NCI-H1436 treated with DMSO at 0.1 percent for 48 hours (cell line): ENCODE results near the gene PCDHGA3.
"Not testable (repeated sequence)": the region's sequence is repeated elsewhere in the genome, so short reads cannot be mapped to it uniquely, and the experiment has no call there.

Experiments used
- DNase-seq: peaks from one replicate; lab custom pipeline; 2025; lab: John Stamatoyannopoulos, UW

Gene PCDHGA3

DNA sequence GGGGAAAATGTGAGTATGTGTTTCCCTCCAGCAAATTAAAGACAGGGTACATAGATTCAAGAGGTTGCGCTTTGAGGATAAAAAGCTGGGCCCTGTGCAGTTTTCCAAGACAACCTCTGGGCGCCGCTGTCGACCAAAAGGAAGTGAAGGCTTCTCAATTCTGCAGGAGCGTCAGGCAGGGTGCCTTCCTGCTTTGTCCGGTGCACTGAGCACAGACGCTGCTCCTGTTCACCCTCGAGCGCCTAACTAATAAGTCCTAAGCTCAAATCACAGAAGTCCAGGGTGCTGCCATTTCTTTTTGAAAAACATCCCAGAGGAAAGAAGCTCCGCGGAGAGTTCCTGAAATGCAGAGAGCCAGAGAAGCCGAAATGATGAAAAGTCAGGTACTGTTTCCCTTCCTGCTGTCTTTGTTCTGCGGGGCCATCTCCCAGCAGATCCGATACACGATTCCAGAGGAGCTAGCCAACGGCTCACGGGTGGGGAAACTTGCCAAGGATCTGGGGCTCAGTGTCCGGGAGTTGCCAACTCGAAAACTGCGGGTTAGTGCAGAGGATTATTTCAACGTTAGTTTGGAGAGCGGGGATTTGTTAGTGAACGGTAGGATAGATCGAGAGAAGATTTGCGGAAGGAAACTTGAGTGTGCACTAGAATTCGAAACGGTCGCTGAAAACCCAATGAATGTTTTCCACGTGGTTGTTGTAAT is 6.4 kb downstream of the PCDHGA3 start, which contains the start of gene PCDHGB1:
Gene PCDHGB1, plus strand, starts transcription at position 183 of the 703 bp plus-strand sequence. Its CDS starts 162 bp downstream, at position 345.
- DNase-seq, result peak; percentile 37

DNA sequence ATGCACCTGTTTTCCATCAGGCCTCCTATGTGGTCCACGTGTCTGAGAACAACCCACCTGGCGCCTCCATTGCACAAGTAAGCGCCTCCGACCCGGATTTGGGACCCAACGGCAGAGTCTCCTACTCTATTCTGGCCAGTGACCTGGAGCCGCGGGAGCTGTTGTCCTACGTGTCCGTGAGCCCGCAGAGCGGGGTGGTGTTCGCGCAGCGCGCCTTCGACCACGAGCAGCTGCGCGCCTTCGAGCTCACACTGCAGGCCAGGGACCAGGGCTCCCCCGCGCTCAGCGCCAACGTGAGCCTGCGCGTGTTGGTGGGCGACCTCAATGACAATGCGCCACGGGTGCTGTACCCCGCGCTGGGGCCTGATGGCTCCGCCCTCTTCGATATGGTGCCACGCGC is 8.0 kb downstream of the PCDHGA3 start:
- no peak for DNase-seq

DNA sequence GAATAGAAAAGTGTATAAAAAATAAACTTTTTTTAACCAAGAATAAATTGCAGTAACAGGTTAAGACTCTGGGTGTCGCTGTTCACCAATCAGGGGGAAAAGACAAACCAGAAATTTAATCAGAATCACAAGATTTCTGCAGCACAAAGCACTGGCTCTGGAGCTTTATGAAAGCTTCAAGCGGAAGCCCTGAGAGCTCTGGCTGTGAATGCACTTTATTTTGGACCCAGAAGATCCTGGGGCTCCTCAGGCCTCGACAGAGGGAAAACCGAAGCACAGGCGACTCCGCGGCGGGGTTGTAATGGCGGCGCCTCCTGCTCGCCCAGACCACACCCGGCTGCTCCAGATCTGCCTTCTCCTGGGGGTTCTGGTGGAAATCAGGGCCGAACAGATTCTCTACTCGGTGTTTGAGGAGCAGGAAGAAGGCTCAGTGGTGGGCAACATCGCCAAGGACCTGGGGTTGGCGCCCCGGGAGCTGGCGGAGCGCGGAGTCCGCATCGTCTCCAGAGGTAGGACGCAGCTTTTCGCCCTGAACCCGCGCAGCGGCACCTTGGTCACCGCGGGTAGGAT is 11.4 kb downstream of the PCDHGA3 start, which contains the start of gene PCDHGA4:
Gene PCDHGA4, plus strand, starts transcription at position 122 of the 570 bp plus-strand sequence. Its CDS starts 87 bp downstream, at position 209.
- no peak for DNase-seq

DNA sequence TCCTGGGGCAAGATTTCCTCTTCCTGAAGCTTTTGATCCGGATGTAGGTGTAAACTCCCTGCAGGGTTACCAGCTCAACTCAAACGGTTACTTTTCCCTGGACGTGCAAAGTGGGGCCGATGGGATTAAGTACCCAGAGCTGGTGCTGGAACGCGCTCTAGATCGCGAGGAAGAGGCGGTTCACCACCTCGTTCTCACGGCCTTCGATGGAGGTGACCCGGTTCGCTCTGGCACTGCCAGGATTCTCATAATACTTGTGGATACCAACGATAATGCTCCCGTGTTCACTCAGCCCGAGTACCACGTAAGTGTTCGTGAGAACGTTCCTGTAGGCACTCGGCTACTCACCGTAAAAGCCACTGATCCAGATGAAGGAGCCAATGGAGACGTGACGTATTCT is 12.0 kb downstream of the PCDHGA3 start:
- no peak for DNase-seq

DNA sequence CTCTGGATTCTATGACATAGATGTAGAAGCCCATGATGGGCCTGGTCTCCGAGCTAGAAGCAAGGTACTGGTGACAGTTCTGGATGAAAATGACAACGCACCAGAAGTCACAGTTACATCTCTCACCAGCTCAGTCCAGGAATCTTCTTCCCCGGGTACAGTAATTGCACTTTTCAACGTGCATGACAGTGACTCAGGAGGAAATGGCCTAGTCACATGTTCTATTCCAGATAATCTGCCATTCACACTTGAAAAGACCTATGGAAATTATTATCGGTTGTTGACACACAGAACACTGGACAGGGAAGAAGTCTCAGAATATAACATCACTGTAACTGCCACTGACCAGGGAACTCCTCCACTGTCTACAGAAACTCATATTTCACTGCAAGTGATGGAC is 12.5 kb downstream of the PCDHGA3 start:
- DNase-seq, result no peak

DNA sequence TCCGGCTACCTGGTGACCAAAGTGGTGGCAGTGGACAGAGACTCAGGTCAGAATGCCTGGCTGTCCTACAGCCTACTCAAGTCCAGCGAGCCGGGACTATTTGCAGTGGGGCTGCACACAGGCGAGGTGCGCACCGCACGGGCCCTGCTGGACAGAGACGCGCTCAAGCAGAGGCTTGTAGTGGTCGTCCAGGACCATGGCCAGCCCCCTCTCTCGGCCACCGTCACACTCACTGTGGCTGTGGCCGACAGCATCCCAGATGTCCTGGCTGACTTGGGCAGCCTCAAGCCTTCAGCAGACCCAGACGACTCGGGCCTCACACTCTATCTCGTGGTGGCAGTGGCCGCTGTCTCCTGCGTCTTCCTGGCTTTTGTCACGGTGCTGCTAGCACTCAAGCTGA is 13.3 kb downstream of the PCDHGA3 start:
- no peak for DNase-seq

DNA sequence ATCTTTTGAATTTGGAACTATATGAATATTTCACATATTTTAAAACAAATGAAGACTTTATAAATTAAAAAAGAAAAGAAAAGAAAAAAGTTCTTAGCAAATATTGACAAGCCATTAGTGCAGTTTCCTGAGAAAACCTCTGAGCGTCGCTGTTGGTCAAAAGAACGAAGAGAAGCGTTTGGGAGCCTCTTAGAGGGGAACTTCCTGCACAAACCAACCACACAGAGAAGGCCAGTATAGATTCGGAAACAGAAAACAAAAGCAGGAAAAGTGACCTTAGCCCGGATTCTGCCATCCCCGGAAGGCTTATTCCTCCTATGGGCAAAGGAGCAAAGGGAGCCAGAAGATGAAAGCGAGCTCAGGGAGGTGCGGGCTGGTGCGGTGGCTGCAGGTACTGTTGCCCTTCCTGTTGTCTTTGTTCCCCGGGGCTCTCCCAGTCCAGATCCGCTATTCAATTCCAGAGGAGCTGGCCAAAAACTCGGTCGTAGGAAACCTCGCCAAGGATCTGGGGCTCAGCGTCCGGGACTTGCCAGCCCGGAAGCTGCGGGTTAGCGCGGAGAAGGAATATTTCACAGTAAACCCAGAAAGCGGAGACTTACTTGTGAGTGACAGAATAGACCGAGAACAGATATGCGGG is 16.3 kb downstream of the PCDHGA3 start, which contains the start of gene PCDHGB2:
Gene PCDHGB2, plus strand, starts transcription at position 205 of the 637 bp plus-strand sequence. Its CDS starts 142 bp downstream, at position 347.
- DNase-seq, result no peak

DNA sequence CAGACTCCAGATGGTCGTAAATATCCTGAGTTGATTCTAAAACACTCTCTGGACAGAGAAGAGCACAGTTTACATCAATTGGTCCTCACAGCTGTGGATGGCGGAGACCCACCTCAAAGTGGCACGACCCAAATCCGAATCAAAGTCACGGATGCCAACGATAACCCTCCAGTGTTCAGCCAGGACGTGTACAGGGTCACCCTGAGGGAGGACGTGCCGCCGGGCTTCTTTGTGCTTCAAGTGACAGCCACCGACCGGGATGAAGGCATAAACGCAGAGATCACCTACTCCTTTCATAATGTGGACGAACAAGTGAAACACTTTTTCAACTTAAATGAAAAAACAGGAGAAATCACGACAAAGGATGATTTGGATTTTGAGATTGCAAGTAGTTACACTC is 17.1 kb downstream of the PCDHGA3 start:
- DNase-seq, result no peak

DNA sequence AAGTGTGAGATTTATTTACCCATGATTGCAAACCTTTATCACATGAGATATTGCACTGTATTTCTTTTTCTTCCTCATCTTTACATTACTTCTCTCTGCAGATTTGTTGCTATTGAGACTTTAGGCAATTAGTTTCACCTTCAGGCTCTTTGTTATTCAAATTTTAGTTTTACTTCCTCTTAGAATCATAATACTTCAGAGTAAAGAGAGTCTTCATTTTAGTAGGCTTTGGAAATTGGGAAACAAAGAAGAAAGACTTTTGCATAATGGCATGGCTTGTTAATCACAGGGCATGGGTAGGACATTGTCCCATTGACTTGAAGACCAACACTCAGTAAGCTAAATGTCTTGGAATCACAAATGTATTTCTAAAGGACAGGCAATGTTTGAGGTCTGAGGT is 19.1 kb downstream of the PCDHGA3 start:
- no peak for DNase-seq

DNA sequence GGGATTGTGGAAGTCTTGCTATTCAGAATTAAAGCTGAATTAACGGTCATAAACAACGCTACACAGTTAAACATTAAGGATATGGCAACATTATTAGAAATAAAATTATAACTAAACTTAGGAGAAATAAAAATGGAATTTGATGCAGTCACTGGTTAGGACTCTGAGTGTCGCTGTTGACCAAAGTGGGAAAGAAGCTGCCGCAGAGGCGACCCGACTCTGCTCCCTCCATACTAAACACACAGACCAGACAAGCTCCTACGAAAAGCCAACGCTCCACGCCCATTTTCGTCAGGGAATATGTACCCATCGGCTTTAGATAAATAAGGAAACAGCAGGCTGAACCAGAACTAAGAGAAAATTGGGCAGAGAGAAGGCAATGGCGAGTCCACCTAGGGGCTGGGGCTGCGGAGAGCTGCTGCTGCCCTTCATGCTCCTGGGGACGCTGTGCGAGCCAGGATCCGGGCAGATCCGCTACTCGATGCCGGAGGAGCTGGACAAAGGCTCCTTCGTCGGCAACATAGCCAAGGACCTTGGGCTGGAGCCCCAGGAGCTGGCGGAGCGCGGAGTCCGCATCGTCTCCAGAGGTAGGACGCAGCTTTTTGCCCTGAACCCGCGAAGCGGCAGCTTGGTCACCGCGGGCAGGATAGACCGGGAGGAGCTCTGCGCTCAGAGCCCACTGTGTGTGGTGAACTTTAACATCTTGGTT is 20.5 kb downstream of the PCDHGA3 start, which contains the start of gene PCDHGA5:
Gene PCDHGA5, plus strand, starts transcription at position 211 of the 709 bp plus-strand sequence. Its CDS starts 169 bp downstream, at position 380.
- no peak for DNase-seq

DNA sequence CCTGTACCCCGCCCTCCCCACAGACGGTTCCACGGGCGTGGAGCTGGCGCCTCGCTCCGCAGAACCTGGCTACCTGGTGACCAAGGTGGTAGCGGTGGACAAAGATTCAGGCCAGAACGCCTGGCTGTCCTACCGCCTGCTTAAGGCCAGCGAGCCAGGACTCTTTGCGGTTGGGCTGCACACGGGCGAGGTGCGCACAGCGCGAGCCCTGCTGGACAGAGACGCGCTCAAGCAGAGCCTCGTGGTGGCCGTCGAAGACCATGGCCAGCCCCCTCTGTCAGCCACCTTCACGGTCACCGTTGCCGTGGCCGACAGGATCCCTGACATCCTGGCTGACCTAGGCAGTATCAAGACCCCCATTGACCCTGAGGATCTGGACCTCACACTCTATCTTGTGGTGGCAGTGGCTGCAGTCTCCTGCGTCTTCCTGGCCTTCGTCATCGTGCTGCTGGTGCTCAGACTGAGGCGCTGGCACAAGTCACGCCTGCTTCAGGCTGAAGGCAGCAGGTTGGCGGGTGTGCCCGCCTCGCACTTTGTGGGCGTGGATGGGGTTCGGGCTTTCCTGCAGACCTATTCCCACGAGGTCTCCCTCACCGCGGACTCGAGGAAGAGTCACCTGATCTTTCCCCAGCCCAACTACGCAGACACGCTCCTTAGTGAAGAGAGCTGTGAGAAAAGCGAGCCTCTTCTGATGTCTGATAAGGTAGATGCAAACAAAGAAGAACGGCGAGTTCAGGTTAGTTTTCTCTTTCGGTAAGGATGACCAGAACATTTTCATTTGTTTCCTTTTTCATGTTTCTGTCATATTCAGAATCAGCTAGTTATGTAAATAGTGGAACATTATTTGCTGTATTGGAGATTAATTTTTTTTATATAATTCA is 22.6 kb downstream of the PCDHGA3 start:
- no peak for DNase-seq

DNA sequence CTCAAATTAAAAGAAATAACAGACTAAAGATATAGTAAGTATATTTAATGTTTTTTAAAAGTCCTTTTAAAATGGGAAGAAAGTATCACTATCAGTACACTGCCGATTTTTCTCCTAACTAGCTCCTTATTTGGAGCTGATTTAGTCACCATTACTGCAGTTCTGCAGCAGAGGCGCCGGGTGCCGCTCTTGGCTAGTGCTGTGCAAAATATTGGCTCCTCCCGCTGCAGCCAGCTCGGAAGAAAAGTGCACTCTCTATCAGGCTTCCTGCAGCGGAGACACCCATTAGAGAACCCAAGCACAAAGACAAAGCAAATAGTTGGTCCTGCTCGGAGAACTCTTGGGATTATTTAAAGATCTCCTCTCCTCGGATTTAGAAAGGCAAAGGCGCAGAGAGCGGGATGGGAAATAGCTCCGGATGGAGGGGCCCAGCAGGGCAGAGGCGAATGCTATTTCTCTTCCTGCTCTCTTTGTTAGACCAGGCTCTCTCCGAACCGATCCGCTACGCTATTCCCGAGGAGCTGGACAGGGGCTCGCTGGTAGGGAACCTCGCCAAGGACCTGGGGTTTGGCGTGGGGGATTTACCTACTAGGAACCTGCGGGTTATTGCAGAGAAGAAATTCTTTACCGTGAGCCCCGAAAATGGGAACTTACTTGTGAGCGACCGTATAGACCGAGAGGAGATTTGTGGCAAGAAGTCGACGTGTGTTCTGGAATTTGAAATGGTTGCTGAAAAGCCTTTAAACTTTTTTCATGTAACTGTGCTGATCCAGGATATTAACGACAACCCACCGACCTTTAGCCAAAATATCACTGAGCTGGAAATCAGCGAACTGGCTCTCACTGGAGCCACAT is 26.6 kb downstream of the PCDHGA3 start, which contains the start of gene PCDHGB3:
Gene PCDHGB3, plus strand, starts transcription at position 249 of the 855 bp plus-strand sequence. Its CDS starts 153 bp downstream, at position 402.
- no peak for DNase-seq

DNA sequence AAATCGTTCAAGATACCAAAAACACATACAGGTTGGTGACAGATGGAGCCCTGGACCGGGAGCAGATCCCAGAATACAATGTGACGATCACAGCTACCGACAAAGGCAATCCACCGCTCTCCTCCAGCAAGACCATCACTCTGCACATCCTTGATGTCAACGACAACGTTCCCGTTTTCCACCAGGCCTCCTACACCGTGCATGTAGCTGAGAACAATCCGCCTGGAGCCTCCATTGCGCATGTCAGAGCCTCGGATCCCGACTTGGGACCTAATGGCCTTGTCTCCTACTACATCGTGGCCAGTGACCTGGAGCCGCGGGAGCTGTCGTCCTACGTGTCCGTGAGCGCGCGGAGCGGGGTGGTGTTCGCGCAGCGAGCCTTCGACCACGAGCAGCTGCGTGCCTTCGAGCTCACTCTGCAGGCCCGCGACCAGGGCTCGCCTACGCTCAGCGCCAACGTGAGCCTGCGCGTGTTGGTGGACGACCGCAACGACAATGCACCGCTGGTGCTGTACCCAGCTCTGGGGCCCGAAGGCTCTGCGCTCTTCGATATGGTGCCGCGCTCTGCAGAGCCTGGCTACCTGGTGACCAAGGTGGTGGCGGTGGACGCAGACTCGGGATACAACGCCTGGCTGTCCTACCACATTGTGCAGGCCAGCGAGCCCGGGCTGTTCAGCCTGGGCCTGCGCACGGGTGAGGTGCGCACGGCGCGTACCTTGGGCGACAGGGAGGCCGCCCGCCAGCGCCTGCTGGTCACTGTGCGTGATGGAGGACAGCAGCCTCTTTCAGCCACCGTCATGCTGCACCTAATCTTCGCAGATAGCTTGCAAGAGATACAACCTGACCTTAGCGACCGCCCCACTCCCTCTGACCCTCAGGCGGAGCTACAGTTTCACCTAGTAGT is 28.2 kb downstream of the PCDHGA3 start:
- no peak for DNase-seq

DNA sequence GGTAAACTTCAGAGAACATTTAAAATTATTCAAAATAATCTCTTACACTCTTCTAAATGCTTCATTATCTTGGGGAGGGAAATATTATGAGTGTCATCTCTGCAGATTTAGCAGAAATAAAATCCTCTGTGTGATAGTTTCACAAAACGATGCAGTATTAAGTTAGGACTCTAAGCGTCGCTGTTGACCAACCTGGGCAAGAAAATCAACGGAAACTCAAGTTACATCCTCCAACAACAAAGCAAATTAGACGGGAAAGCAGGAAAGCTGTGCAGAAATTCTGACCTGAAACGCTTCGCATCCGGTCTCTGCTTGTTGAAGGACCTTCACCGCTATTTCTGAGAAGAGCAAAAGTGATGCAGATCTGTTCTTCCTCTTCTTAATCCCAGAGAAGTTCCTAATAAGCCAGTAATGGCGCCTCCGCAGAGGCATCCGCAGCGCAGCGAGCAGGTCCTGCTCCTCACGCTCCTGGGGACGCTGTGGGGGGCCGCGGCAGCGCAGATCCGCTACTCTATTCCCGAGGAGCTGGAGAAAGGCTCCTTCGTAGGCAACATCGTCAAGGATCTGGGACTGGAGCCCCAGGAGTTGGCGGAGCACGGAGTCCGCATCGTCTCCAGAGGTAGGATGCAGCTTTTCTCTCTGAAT is 30.2 kb downstream of the PCDHGA3 start, which contains the start of gene PCDHGA6:
Gene PCDHGA6, plus strand, starts transcription at position 219 of the 645 bp plus-strand sequence. Its CDS starts 193 bp downstream, at position 412.
- DNase-seq, result no peak

DNA sequence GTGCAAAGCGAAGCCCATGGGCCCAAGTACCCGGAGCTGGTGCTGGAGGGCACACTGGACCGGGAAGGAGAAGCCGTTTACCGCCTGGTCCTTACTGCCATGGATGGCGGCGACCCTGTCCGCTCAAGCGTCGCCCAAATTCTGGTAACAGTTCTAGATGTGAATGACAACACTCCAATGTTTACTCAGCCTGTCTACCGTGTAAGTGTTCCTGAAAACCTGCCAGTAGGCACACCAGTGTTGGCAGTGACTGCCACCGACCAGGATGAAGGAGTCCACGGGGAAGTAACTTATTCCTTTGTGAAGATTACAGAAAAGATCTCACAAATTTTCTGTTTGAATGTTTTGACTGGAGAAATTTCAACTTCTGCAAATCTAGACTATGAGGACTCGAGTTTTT is 31.0 kb downstream of the PCDHGA3 start:
- DNase-seq, result no peak

DNA sequence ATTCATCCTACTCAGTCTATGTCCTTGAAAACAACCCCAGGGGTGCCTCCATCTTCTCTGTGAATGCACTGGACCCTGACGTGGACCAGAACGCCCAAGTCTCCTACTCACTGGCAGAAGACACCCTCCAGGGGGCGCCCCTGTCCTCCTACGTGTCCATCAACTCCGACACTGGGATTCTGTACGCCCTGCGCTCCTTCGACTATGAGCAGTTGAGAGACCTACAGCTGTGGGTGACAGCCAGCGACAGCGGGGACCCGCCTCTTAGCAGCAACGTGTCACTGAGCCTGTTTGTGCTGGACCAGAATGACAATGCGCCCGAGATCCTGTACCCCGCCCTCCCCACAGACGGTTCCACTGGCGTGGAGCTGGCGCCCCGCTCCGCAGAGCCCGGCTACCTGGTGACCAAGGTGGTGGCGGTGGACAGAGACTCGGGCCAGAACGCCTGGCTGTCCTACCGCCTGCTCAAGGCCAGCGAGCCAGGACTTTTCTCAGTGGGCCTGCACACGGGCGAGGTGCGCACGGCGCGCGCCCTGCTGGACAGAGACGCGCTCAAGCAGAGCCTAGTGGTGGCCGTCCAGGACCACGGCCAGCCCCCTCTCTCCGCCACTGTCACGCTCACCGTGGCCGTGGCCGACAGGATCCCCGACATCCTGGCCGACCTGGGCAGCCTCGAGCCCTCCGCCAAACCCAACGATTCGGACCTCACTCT is 32.0 kb downstream of the PCDHGA3 start:
- DNase-seq, result not testable (repeated sequence)

DNA sequence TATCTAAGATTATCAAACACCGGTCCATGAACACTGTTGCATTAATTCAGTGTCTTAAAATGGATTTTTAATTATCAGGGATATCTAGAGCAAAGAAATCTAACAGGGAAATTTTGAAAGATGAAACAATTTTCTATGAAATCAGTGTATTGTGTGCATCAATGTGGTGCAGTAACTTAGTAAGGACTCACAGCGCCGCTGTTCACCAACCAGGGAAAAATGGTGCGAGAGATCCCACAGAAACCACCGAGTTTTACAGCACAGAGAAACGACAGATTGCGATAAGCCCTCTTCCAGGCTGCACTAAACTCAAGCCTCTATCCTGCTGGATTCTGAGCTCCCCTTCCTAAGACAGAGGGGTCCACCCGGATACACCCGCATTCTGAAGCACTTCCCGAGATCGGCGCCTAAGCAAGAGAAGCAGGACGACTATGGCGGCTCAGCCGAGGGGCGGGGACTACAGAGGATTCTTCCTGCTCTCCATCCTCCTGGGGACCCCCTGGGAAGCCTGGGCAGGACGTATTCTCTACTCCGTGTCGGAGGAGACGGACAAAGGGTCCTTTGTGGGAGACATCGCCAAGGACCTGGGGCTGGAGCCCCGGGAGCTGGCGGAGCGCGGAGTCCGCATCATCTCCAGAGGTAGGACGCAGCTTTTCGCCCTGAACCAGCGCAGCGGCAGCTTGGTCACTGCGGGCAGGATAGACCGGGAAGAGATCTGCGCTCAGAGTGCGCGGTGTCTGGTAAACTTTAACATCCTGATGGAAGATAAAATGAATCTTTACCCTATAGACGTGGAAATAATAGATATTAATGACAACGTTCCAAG is 39.1 kb downstream of the PCDHGA3 start, which contains the start of gene PCDHGA7:
Gene PCDHGA7, plus strand, starts transcription at position 274 of the 826 bp plus-strand sequence. Its CDS starts 158 bp downstream, at position 432.
- no peak for DNase-seq
